ENCODE data around the gene VMAC. TPM values are rescaled to one million over a fixed set of nuclear protein-coding genes. Genes with fewer than 3 reads are reported as not detected.

Gene VMAC
- total and polyA plus RNA-seq, 2 of the 13 experiments (the other 11 are each of a cell fraction or from before 2014, with no cell fraction given), result 2.4 TPM

GRCh38 chr19:5903624-5904351, 884 bp upstream of the VMAC start, which contains the start of gene NDUFA11 (continued):
- TF ChIP-seq, protein P1, sequence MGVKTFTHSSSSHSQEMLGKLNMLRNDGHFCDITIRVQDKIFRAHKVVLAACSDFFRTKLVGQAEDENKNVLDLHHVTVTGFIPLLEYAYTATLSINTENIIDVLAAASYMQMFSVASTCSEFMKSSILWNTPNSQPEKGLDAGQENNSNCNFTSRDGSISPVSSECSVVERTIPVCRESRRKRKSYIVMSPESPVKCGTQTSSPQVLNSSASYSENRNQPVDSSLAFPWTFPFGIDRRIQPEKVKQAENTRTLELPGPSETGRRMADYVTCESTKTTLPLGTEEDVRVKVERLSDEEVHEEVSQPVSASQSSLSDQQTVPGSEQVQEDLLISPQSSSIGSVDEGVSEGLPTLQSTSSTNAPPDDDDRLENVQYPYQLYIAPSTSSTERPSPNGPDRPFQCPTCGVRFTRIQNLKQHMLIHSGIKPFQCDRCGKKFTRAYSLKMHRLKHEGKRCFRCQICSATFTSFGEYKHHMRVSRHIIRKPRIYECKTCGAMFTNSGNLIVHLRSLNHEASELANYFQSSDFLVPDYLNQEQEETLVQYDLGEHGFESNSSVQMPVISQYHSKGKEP (CRISPR knock-in tag; IDR thresholded peaks at IDR 0.05), result peak; percentile 61; the same call in 1 of the 2 replicates
- TF ChIP-seq NFATC3 (CRISPR knock-in tag; IDR thresholded peaks at IDR 0.05), result 0 out of 2 replicates have a peak, but pooled peaks have one; percentile 79
- TF ChIP-seq, protein P2, sequence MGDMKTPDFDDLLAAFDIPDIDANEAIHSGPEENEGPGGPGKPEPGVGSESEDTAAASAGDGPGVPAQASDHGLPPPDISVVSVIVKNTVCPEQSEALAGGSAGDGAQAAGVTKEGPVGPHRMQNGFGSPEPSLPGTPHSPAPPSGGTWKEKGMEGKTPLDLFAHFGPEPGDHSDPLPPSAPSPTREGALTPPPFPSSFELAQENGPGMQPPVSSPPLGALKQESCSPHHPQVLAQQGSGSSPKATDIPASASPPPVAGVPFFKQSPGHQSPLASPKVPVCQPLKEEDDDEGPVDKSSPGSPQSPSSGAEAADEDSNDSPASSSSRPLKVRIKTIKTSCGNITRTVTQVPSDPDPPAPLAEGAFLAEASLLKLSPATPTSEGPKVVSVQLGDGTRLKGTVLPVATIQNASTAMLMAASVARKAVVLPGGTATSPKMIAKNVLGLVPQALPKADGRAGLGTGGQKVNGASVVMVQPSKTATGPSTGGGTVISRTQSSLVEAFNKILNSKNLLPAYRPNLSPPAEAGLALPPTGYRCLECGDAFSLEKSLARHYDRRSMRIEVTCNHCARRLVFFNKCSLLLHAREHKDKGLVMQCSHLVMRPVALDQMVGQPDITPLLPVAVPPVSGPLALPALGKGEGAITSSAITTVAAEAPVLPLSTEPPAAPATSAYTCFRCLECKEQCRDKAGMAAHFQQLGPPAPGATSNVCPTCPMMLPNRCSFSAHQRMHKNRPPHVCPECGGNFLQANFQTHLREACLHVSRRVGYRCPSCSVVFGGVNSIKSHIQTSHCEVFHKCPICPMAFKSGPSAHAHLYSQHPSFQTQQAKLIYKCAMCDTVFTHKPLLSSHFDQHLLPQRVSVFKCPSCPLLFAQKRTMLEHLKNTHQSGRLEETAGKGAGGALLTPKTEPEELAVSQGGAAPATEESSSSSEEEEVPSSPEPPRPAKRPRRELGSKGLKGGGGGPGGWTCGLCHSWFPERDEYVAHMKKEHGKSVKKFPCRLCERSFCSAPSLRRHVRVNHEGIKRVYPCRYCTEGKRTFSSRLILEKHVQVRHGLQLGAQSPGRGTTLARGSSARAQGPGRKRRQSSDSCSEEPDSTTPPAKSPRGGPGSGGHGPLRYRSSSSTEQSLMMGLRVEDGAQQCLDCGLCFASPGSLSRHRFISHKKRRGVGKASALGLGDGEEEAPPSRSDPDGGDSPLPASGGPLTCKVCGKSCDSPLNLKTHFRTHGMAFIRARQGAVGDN (CRISPR knock-in tag; IDR thresholded peaks at IDR 0.05), result peak; percentile 96
- TF ChIP-seq MTF1 (CRISPR knock-in tag; IDR thresholded peaks at IDR 0.05), result no peak
- TF ChIP-seq RAD21 (CRISPR knock-in tag; IDR thresholded peaks at IDR 0.05), result no peak
- TF ChIP-seq, protein P3, sequence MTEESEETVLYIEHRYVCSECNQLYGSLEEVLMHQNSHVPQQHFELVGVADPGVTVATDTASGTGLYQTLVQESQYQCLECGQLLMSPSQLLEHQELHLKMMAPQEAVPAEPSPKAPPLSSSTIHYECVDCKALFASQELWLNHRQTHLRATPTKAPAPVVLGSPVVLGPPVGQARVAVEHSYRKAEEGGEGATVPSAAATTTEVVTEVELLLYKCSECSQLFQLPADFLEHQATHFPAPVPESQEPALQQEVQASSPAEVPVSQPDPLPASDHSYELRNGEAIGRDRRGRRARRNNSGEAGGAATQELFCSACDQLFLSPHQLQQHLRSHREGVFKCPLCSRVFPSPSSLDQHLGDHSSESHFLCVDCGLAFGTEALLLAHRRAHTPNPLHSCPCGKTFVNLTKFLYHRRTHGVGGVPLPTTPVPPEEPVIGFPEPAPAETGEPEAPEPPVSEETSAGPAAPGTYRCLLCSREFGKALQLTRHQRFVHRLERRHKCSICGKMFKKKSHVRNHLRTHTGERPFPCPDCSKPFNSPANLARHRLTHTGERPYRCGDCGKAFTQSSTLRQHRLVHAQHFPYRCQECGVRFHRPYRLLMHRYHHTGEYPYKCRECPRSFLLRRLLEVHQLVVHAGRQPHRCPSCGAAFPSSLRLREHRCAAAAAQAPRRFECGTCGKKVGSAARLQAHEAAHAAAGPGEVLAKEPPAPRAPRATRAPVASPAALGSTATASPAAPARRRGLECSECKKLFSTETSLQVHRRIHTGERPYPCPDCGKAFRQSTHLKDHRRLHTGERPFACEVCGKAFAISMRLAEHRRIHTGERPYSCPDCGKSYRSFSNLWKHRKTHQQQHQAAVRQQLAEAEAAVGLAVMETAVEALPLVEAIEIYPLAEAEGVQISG (CRISPR knock-in tag; IDR thresholded peaks at IDR 0.05), result peak; percentile 92
- TF ChIP-seq ZNF782 (CRISPR knock-in tag; IDR thresholded peaks at IDR 0.05; ENCODE audit: borderline replicate concordance), result no peak
- no peak for TF ChIP-seq CSRNP2 (CRISPR knock-in tag; conservative IDR thresholded peaks at IDR 0.05; ENCODE audit: low read depth)
- TF ChIP-seq ZNF12 (CRISPR knock-in tag; IDR thresholded peaks at IDR 0.05), result no peak; the same call in none of the 2 replicates
- TF ChIP-seq ZNF709 (CRISPR knock-in tag; IDR thresholded peaks at IDR 0.05), result peak; percentile 87
- TF ChIP-seq ZNF33B (CRISPR knock-in tag; IDR thresholded peaks at IDR 0.05), result no peak; the same call in 1 of the 2 replicates
- 0 out of 2 replicates have a peak, but pooled peaks have one; percentile 35 for TF ChIP-seq ZNF451 (CRISPR knock-in tag; IDR thresholded peaks at IDR 0.05)
- TF ChIP-seq SALL1 (CRISPR knock-in tag; IDR thresholded peaks at IDR 0.05), result peak; percentile 85
- peak; percentile 89; the same call in 1 of the 2 replicates for TF ChIP-seq ZNF614 (CRISPR knock-in tag; IDR thresholded peaks at IDR 0.05; ENCODE audit: borderline replicate concordance)
- TF ChIP-seq, protein P4, sequence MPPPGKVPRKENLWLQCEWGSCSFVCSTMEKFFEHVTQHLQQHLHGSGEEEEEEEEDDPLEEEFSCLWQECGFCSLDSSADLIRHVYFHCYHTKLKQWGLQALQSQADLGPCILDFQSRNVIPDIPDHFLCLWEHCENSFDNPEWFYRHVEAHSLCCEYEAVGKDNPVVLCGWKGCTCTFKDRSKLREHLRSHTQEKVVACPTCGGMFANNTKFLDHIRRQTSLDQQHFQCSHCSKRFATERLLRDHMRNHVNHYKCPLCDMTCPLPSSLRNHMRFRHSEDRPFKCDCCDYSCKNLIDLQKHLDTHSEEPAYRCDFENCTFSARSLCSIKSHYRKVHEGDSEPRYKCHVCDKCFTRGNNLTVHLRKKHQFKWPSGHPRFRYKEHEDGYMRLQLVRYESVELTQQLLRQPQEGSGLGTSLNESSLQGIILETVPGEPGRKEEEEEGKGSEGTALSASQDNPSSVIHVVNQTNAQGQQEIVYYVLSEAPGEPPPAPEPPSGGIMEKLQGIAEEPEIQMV (CRISPR knock-in tag; IDR thresholded peaks at IDR 0.05; ENCODE audit: low read depth), result peak; percentile 69; the same call in 1 of the 2 replicates
- TF ChIP-seq ARNT2 (CRISPR knock-in tag; IDR thresholded peaks at IDR 0.05; ENCODE audit: low read depth), result peak; percentile 97; the same call in 1 of the 2 replicates
